Kidney (tissue), 14 donors: ENCODE results near the gene SLC6A1. TPM values are rescaled to one million over a fixed set of nuclear protein-coding genes. Genes with fewer than 3 reads are reported as not detected.
"Not testable (repeated sequence)": the region's sequence is repeated elsewhere in the genome, so short reads cannot be mapped to it uniquely, and the experiment has no call there.

Experiments
- DNase-seq, 5 donors: peaks; one replicate each; pipeline ENCODE4 v3.0.0-alpha.2; 2013 to 2020
- FAIRE-seq: peaks from 2 replicates; lab custom pipeline; 2012; peaks lifted over from hg19 to GRCh38; lab: Jason Lieb, UNC
- H3K27ac ChIP-seq, 2 donors: one replicate each; pipeline ENCODE4 v1.7.0; 2013; ENCODE audit warnings: low read depth in 2 of 2, low read length in 2 of 2, inconsistent platforms in 1 of 2
- H3K27me3 ChIP-seq: one replicate; pipeline ENCODE4 v1.7.1; 2013; ENCODE audit warnings: low read length, inconsistent platforms; ENCODE audit not compliant: control insufficient read depth, insufficient read depth
- H3K36me3 ChIP-seq, 3 donors: one replicate each; pipeline versions ENCODE4 v1.7.0 to v1.7.1; 2013; ENCODE audit warnings: low read length in 3 of 3, control low read depth in 1 of 3, inconsistent platforms in 1 of 3; ENCODE audit not compliant: insufficient read depth in 3 of 3, control insufficient read depth in 2 of 3
- H3K4me1 ChIP-seq, 3 donors: one replicate each; pipeline versions ENCODE4 v1.7.0 to v1.7.1; 2013; ENCODE audit warnings: low read length in 3 of 3, inconsistent platforms in 1 of 3, low read depth in 1 of 3; ENCODE audit not compliant: control insufficient read depth in 2 of 3, insufficient read depth in 2 of 3
- H3K4me3 ChIP-seq, 3 donors: one replicate each; pipeline versions ENCODE4 v1.7.0 to v1.8.1; 2013; ENCODE audit warnings: low read length in 3 of 3, control low read depth in 1 of 3, inconsistent platforms in 1 of 3
- H3K9ac ChIP-seq, 3 donors: one replicate each; pipeline versions ENCODE4 v1.7.0 to v1.7.1; 2013; ENCODE audit warnings: low read length in 3 of 3, control low read depth in 1 of 3, inconsistent platforms in 1 of 3
- H3K9me3 ChIP-seq, 3 donors: one replicate each; pipeline versions ENCODE4 v1.7.0 to v1.7.1; 2013; ENCODE audit warnings: low read length in 3 of 3, control low read depth in 1 of 3, inconsistent platforms in 1 of 3; ENCODE audit not compliant: control insufficient read depth in 2 of 3, insufficient read depth in 1 of 3
- intact Hi-C: fragments of 100-400 bp; cut with DNase I; formaldehyde crosslinking; loops from one replicate; pipeline ENCODE4 v1.11.1; 2022
- polyA plus RNA-seq: library from polyadenylated mRNA; stranded (reverse); fragments of 350-450 nt; fragmentation: Illumina TruSeq; extraction: RNeasy Lipid Tissue Mini Kit (QIAGEN cat#74804); gene quantifications from one replicate; pipeline ENCODE4 v1.2.3, GENCODE V29; 2014; ENCODE audit warnings: low read depth, low replicate concordance; ENCODE audit not compliant: insufficient read depth
- total RNA-seq: library from RNA; stranded (reverse); fragmentation: NEBNext Ultra II Directional; extraction: Animal tissue kit (Norgen Biotek cat#: 25700); gene quantifications from one replicate; pipeline ENCODE4 v1.2.1, GENCODE V29; 2021
- TF ChIP-seq, protein P1 (sequence below): IDR thresholded peaks from 3 replicates; pipeline ENCODE4 v1.5.1; 2012; ENCODE audit warnings: mild to moderate bottlenecking, moderate library complexity, borderline replicate concordance; ENCODE audit not compliant: insufficient read depth; ENCODE audit errors: extremely low read depth
- donor health status: control.
- donor health status: control.
- donor health status: control.
- donor health status: control.
- donor health status: control.
- donor health status: DM: yes; HTN: yes; CAD: no.
- donor health status: Normal renal cell carcinoma (clear cell type).

Gene SLC6A1
- total and polyA plus RNA-seq, 2 donors from 2014 or later, result 2.1 TPM; not detected in 1

DNA sequence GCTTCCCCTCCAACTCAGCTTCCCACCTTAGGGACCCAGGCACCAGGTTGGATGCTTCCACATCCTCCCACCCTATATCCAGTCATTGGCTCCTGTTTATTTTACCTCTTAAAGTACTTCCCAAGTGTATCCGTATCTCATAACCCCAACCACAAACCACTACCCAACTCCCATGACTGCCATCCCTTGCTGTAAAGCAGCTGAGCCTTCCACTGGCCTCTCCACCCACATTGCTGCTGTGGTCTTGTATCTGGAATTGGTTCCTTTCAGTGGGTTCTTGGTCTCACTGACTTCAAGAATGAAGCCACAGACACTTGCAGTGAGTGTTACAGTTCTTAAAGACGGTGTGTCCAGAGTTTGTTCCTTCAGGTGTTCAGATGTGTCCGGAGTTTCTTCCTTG, 81.9 kb downstream of the SLC6A1 start:
- TF ChIP-seq, protein P1, sequence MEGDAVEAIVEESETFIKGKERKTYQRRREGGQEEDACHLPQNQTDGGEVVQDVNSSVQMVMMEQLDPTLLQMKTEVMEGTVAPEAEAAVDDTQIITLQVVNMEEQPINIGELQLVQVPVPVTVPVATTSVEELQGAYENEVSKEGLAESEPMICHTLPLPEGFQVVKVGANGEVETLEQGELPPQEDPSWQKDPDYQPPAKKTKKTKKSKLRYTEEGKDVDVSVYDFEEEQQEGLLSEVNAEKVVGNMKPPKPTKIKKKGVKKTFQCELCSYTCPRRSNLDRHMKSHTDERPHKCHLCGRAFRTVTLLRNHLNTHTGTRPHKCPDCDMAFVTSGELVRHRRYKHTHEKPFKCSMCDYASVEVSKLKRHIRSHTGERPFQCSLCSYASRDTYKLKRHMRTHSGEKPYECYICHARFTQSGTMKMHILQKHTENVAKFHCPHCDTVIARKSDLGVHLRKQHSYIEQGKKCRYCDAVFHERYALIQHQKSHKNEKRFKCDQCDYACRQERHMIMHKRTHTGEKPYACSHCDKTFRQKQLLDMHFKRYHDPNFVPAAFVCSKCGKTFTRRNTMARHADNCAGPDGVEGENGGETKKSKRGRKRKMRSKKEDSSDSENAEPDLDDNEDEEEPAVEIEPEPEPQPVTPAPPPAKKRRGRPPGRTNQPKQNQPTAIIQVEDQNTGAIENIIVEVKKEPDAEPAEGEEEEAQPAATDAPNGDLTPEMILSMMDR, result no peak
- Histone ChIP-seq H3K4me1 (no peaks in the 10 kb centered on the region), H3K27me3 (no peaks in the 10 kb centered on the region), H3K27ac (no peak overlapping the region), H3K9ac (no peak overlapping the region), H3K4me3 (no peak overlapping the region), H3K9me3 (no peaks in the 10 kb centered on the region), H3K36me3 (no peaks in the 10 kb centered on the region)
- FAIRE-seq (no peak), DNase-seq (no peak)
- intact Hi-C loops, result no loop called here

DNA sequence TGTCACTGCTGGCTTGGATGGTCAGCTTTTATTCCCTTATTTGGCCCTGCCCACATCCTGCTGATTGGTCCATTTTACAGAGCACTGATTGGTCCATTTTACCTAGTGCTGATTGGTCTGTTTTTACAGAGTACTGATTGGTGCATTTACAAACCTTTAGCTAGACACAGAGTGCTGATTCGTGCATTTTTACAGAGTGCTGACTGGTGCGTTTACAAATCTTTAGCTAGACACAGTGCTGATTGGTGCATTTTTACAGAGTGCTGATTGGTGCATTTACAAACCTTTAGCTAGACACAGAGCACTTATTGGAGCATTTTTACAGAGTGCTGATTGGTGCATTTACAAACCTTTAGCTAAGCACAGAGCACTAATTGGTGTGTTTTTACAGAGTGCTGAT, 82.6 kb downstream of the SLC6A1 start:
- H3K27me3 ChIP-seq, DNase-seq, H3K9me3 ChIP-seq, H3K9ac ChIP-seq, H3K27ac ChIP-seq, FAIRE-seq, intact Hi-C loops, H3K4me1 ChIP-seq, H3K4me3 ChIP-seq, H3K36me3 ChIP-seq: not testable (repeated sequence)

DNA sequence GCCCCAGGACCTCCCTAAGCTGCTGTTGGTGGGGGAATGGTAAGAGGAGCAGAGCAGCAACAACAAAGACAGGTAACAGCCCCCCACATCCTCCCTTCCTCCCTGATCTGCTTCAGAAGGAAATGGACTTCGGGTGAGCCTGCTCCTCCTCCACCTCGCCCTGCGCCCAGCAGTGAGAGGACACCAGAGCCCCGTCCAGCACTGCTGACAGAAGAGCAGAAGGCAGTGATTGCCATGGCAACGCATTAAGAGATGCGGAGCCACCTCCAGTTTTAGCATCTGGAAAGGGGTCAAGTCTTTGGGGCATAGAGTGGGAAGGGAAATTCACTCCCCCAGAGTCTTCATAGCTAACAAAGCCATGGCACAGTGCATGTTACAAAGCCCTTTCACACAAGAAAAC, 84.2 kb downstream of the SLC6A1 start:
- Histone ChIP-seq H3K27ac (no peak overlapping the region), H3K27me3 (no peaks in the 10 kb centered on the region), H3K36me3 (no peaks in the 10 kb centered on the region), H3K4me3 (no peak overlapping the region), H3K9me3 (no peaks in the 10 kb centered on the region), H3K4me1 (no peaks in the 10 kb centered on the region), H3K9ac (no peak overlapping the region)
- TF ChIP-seq, protein P1, result no peak
- FAIRE-seq, result no peak
- DNase-seq, result no peak
- intact Hi-C loops, result no loop called here

GRCh38 chr3:11077466-11077865, 84.9 kb downstream of the SLC6A1 start:
- TF ChIP-seq, protein P1, result no peak
- DNase-seq, result no peak
- H3K27me3 ChIP-seq, result no peaks in the 10 kb centered on the region
- H3K9ac ChIP-seq, result no peak overlapping the region
- H3K4me1 ChIP-seq, result no peaks in the 10 kb centered on the region
- H3K36me3 ChIP-seq, result no peaks in the 10 kb centered on the region
- intact Hi-C loops, result no loop called here
- H3K4me3 ChIP-seq, result no peak overlapping the region
- H3K9me3 ChIP-seq, result no peaks in the 10 kb centered on the region
- no peak overlapping the region for H3K27ac ChIP-seq
- no peak for FAIRE-seq
